Keratinocyte (primary cell): Measurements from ENCODE around the gene SLC41A1. TPM values are rescaled to one million over a fixed set of nuclear protein-coding genes. Genes with fewer than 3 reads are reported as not detected.
"Not testable (repeated sequence)": the region's sequence is repeated elsewhere in the genome, so short reads cannot be mapped to it uniquely, and the experiment has no call there.

Experiments
- DNase-seq: peaks from one replicate; pipeline ENCODE4 v3.0.0-alpha.2; 2011; ENCODE audit warnings: low read depth, missing footprints, low spot score
- FAIRE-seq: peaks from 2 replicates; lab custom pipeline; 2011; peaks lifted over from hg19 to GRCh38; lab: Jason Lieb, UNC
- H2AFZ ChIP-seq: 2 replicates; pipeline ENCODE4 v1.6.0; 2012; ENCODE audit warnings: low read length, control low read depth, inconsistent platforms; ENCODE audit not compliant: control insufficient read depth
- H3K27ac ChIP-seq: 2 replicates; pipeline ENCODE4 v1.5.1; 2011; ENCODE audit warnings: low read length; ENCODE audit not compliant: control insufficient read depth, insufficient read depth
- H3K27me3 ChIP-seq: 3 replicates; pipeline ENCODE4 v1.6.0; 2011; ENCODE audit warnings: low read length; ENCODE audit not compliant: control insufficient read depth, insufficient read depth; ENCODE audit errors: extremely low read depth
- H3K36me3 ChIP-seq, 2 experiments: 2 replicates in 1 of 2; 3 replicates in 1 of 2; pipeline ENCODE4 v1.5.1; 2011; ENCODE audit warnings: low read length in 2 of 2, mild to moderate bottlenecking in 1 of 2; ENCODE audit not compliant: control insufficient read depth in 2 of 2, insufficient read depth in 2 of 2; ENCODE audit errors: extremely low read depth in 1 of 2
- H3K4me1 ChIP-seq: 3 replicates; pipeline ENCODE4 v1.5.1; 2011; ENCODE audit warnings: low read length; ENCODE audit not compliant: control insufficient read depth, insufficient read depth; ENCODE audit errors: extremely low read depth
- H3K4me2 ChIP-seq: 3 replicates; pipeline ENCODE4 v1.6.0; 2011; ENCODE audit warnings: low read depth, low read length; ENCODE audit not compliant: control insufficient read depth, insufficient read depth; ENCODE audit errors: extremely low read depth
- H3K4me3 ChIP-seq, 3 experiments: fragments of 200-600 bp in 1 of 3; sonication (generic) in 1 of 3; 2 replicates in 2 of 3; 3 replicates in 1 of 3; pipeline ENCODE4 v1.5.1; 2011 to 2016; ENCODE audit warnings: low read length in 3 of 3, mild to moderate bottlenecking in 3 of 3, control low read depth in 2 of 3, inconsistent platforms in 1 of 3, low read depth in 1 of 3, mixed read lengths in 1 of 3, mixed run types in 1 of 3, moderate library complexity in 1 of 3; ENCODE audit not compliant: control insufficient read depth in 2 of 3, insufficient read depth in 2 of 3; ENCODE audit errors: extremely low read depth in 1 of 3
- H3K79me2 ChIP-seq: 2 replicates; pipeline ENCODE4 v1.6.0; 2012; ENCODE audit warnings: low read length; ENCODE audit not compliant: control insufficient read depth, insufficient read depth
- H3K9ac ChIP-seq: 3 replicates; pipeline ENCODE4 v1.6.0; 2011; ENCODE audit warnings: low read length; ENCODE audit not compliant: control insufficient read depth, insufficient read depth; ENCODE audit errors: extremely low read depth
- H3K9me1 ChIP-seq: 3 replicates; pipeline ENCODE4 v1.6.0; 2011; ENCODE audit warnings: low read length; ENCODE audit not compliant: control insufficient read depth, insufficient read depth; ENCODE audit errors: extremely low read depth
- H3K9me3 ChIP-seq: 2 replicates; pipeline ENCODE4 v1.5.1; 2012; ENCODE audit warnings: low read depth, low read length; ENCODE audit not compliant: control insufficient read depth
- H4K20me1 ChIP-seq: 3 replicates; pipeline ENCODE4 v1.6.0; 2011; ENCODE audit warnings: low read length; ENCODE audit not compliant: control insufficient read depth, insufficient read depth; ENCODE audit errors: extremely low read depth
- EZH2 ChIP-seq: IDR thresholded peaks from one replicate; pipeline ENCODE4 v1.6.1; 2012; ENCODE audit warnings: inconsistent platforms, mild to moderate bottlenecking, low read length, moderate library complexity
- dilution Hi-C: fragments of 300-500 bp; cut with MboI; formaldehyde crosslinking; loops from one replicate; pipeline ENCODE4 v1.7.0; 2020; ENCODE audit warnings: low sequenced_read_pairs; ENCODE audit not compliant: extremely low pct_ligation_motif_present
- polyA plus RNA-seq, 5 experiments: library from polyadenylated mRNA; depleted of rRNA in 3 of 5; stranded (reverse) in 3 of 5; stranded (forward) in 1 of 5; unstranded in 1 of 5; fragments of >200 nt; gene quantifications; 1 replicate in 1 of 5; 2 replicates in 3 of 5; 3 replicates in 1 of 5; pipeline versions ENCODE4 v1.2.1 to v1.2.3, GENCODE V29; 2011 to 2012; ENCODE audit warnings: missing spikeins in 2 of 5, low read depth in 1 of 5, low replicate concordance in 1 of 5
- TF ChIP-seq, protein P1 (sequence below), 3 experiments: IDR thresholded peaks in 1 of 3; conservative IDR thresholded peaks in 1 of 3; optimal IDR thresholded peaks in 1 of 3; 2 replicates in 2 of 3; 3 replicates in 1 of 3; pipeline versions ENCODE3 to v1.5.1; 2011; ENCODE audit warnings: low read length in 3 of 3, mild to moderate bottlenecking in 3 of 3, moderate library complexity in 2 of 3, control low read depth in 1 of 3, inconsistent platforms in 1 of 3; ENCODE audit not compliant: insufficient read depth in 2 of 3; ENCODE audit errors: extremely low read depth in 1 of 3

The SLC41A1 gene
- polyA plus RNA-seq, 1 donor (not counting 4 experiments of a cell fraction or from before 2014, with no cell fraction given) = 21.7 TPM

GRCh38 chr1:205858141-205858961 lies 45.4 kb upstream of the SLC41A1 start:
- no peak for FAIRE-seq
- Histone ChIP-seq H3K27ac (no peak overlapping the region), H3K4me2 (no peak overlapping the region), H3K79me2 (no peaks in the 10 kb centered on the region), H3K27me3 (no peaks in the 10 kb centered on the region), H3K36me3 (no peaks in the 10 kb centered on the region), H3K4me1 (no peaks in the 10 kb centered on the region), H3K4me3 (no peak overlapping the region), H3K9me1 (no peaks in the 10 kb centered on the region), H4K20me1 (no peaks in the 10 kb centered on the region), H3K9me3 (no peaks in the 10 kb centered on the region), H3K9ac (no peak overlapping the region), H2AFZ (no peak overlapping the region)
- DNase-seq = no peak
- TF ChIP-seq EZH2 = no peak
- TF ChIP-seq, protein P1, sequence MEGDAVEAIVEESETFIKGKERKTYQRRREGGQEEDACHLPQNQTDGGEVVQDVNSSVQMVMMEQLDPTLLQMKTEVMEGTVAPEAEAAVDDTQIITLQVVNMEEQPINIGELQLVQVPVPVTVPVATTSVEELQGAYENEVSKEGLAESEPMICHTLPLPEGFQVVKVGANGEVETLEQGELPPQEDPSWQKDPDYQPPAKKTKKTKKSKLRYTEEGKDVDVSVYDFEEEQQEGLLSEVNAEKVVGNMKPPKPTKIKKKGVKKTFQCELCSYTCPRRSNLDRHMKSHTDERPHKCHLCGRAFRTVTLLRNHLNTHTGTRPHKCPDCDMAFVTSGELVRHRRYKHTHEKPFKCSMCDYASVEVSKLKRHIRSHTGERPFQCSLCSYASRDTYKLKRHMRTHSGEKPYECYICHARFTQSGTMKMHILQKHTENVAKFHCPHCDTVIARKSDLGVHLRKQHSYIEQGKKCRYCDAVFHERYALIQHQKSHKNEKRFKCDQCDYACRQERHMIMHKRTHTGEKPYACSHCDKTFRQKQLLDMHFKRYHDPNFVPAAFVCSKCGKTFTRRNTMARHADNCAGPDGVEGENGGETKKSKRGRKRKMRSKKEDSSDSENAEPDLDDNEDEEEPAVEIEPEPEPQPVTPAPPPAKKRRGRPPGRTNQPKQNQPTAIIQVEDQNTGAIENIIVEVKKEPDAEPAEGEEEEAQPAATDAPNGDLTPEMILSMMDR (optimal IDR thresholded peaks at IDR 0.05 in 1 of 3, IDR thresholded peaks at IDR 0.05 in 1 of 3, conservative IDR thresholded peaks at IDR 0.05 in 1 of 3; ENCODE audit: extremely low read depth in 1 of 3, insufficient read depth in 2 of 3, low read length in 3 of 3) = no peak
- dilution Hi-C loops = no loop called here

GRCh38 chr1:205857501-205857900 lies 44.5 kb upstream of the SLC41A1 start:
- H3K4me1 ChIP-seq, dilution Hi-C loops, H3K27ac ChIP-seq, H3K36me3 ChIP-seq, H3K4me3 ChIP-seq, H3K79me2 ChIP-seq, DNase-seq, H3K27me3 ChIP-seq, H3K4me2 ChIP-seq, FAIRE-seq, H4K20me1 ChIP-seq, H2AFZ ChIP-seq, H3K9me3 ChIP-seq, H3K9ac ChIP-seq, H3K9me1 ChIP-seq: not testable (repeated sequence)
